SK-N-SH (cell line): ENCODE measurements around the gene TRMU.

Source experiments
- CTCF ChIP-seq: fragments of 200-600 bp; sonication (generic); IDR thresholded peaks from 2 replicates; pipeline ENCODE4 v1.6.1; 2017; ENCODE audit warnings: antibody characterized with exemption, mild to moderate bottlenecking, moderate library complexity
- EZH2phosphoT487 ChIP-seq: fragments of 200-600 bp; sonication (generic); IDR thresholded peaks from 2 replicates; pipeline ENCODE4 v1.6.1; 2017; ENCODE audit warnings: low read depth, mixed run types, mild to moderate bottlenecking, antibody characterized with exemption, moderate library complexity, borderline replicate concordance
- GABPA ChIP-seq: IDR thresholded peaks from 2 replicates; pipeline ENCODE4 v1.4.0; 2012; ENCODE audit warnings: low read depth, mild to moderate bottlenecking
- JUND ChIP-seq: IDR thresholded peaks from 2 replicates; pipeline ENCODE4 v1.4.0; 2012
- MAX ChIP-seq: IDR thresholded peaks from 2 replicates; pipeline ENCODE4 v1.4.0; 2012; ENCODE audit warnings: low read depth
- PBX3 ChIP-seq: IDR thresholded peaks from 2 replicates; pipeline ENCODE4; 2012
- POLR2AphosphoS5 ChIP-seq: IDR thresholded peaks from 2 replicates; pipeline ENCODE4 v1.6.1; 2012; ENCODE audit warnings: low read depth, low read length
- RAD21 ChIP-seq: IDR thresholded peaks from 2 replicates; pipeline ENCODE4 v1.6.1; 2012; ENCODE audit warnings: mild to moderate bottlenecking, low read length
- REST ChIP-seq: IDR thresholded peaks from 2 replicates; pipeline ENCODE4 v1.6.1; 2012; ENCODE audit warnings: mild to moderate bottlenecking, low read depth, low read length, moderate library complexity

- no peak for TF ChIP-seq EZH2phosphoT487
- TF ChIP-seq RAD21, result no peak
- no peak for TF ChIP-seq CTCF
- no peak for TF ChIP-seq REST
- TF ChIP-seq POLR2AphosphoS5, result no peak
- TF ChIP-seq PBX3, result no peak
- no peak for TF ChIP-seq MAX
- TF ChIP-seq JUND, result no peak
- TF ChIP-seq GABPA, result no peak
These were observed 53.6 kb downstream of the TRMU start for GRCh38 chr22:46389081-46389480.
